ENCODE measurements around the gene POLR3GL. TPM values are rescaled to one million over a fixed set of nuclear protein-coding genes. Genes with fewer than 3 reads are reported as not detected.

Gene POLR3GL
- total RNA-seq, 2 donors from 2014 or later, result 7.8 to 8.6 TPM

DNA sequence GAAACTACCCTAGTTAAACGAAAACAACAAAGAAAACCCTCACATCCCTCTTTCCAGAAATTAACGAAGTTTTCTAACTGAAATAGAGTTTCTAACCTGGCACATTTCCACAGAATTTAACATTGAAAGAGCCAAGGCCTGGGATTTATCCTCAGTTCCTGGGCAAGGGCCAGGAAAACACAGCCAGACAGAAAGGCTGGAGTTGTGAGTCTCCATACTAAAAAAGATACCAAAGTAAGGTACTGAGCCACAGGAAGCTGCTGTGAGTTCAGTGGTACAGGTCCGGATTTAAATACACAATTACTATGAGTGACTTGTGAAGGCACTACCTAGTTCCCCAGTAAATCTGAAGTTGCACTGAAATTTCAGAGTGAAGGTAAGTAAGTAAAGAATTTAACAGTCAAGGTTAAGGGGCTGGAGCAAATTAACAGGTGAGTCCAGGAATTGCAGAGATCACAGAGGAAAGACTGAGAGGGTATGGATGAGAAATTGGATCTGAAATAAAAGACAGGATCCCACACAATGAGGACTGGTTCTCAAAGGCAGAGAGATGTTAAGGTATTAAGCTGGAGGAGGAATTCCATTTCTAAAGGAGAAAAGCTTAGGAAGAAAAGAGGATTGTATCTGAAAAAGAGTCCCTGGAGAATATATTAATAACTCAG, 7.6 kb upstream of the POLR3GL start:
- WGBS, 2 donors, result 3 to 8% methylated on average over 3 of the region's 3 CpGs
- DNase-seq, result peak in 2 of 4 donors; percentile 44 to 47
- ATAC-seq, result no peak
- H3K4me1 ChIP-seq, result peaks cover 50% of the 10 kb centered on the region
- H3K27me3 ChIP-seq, result no peaks in the 10 kb centered on the region
- peak overlapping the region; percentile 73 to 94 (median 84) for H3K27ac ChIP-seq
- no peaks in the 10 kb centered on the region for H3K36me3 ChIP-seq (replicated peaks in 1 of 2; ENCODE audit: insufficient read depth in 1 of 2, low read depth in 2 of 2)
- H3K9me3 ChIP-seq, result no peaks in the 10 kb centered on the region
- H3K4me3 ChIP-seq, result peak overlapping the region; percentile 26 to 66
- TF ChIP-seq, protein P1, sequence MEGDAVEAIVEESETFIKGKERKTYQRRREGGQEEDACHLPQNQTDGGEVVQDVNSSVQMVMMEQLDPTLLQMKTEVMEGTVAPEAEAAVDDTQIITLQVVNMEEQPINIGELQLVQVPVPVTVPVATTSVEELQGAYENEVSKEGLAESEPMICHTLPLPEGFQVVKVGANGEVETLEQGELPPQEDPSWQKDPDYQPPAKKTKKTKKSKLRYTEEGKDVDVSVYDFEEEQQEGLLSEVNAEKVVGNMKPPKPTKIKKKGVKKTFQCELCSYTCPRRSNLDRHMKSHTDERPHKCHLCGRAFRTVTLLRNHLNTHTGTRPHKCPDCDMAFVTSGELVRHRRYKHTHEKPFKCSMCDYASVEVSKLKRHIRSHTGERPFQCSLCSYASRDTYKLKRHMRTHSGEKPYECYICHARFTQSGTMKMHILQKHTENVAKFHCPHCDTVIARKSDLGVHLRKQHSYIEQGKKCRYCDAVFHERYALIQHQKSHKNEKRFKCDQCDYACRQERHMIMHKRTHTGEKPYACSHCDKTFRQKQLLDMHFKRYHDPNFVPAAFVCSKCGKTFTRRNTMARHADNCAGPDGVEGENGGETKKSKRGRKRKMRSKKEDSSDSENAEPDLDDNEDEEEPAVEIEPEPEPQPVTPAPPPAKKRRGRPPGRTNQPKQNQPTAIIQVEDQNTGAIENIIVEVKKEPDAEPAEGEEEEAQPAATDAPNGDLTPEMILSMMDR (IDR thresholded peaks at IDR 0.05), result peak in 1 of 7 experiments; percentile 6
- TF ChIP-seq POLR2A (IDR thresholded peaks at IDR 0.05), result no peak
- intact Hi-C loops (cut with DNase I), result no loop called here

DNA sequence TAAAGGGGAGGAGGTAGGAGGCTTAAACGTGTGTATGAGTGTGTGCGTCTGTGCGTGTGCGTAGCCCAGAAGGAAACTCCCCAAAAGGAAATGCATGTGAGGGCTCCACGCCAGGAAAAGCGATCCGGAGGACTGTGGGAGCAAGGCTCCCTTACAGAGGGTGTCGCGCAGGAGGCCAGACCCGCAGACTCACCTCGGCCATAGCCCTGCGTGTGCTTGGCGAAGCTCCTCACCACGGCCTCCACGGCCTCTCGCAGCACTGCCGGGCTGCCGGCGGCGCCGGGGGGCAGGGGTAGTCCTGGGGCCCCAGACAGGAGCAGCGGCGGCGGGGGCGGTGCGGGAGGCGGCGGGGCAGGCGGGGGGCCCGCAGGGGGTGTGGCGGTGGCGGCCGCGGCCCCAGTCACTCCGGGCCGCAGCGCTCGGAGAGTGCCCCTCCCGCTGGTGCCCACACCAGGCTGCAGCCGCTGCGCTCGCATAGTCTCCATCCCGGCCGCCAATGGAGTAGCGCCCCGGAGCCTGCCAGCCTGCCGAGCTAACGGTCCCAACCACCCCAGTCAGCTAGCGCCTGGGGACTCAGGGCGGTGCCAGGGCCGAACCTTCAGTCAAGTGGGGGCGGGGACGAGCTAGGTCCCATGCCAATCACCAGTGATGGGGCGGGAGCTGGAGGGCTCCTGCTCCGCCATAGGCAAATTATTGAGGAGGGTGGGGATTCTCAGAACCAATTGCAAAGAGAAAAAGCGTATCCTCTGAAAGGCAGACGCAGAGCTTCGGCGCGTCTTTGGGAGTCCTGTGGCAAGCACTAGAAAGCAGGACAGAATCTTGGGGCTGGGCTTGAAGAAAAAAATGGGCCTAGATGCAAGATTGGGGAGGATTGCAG, 6.8 kb upstream of the POLR3GL start, which contains the start of gene LIX1L:
Gene LIX1L (minus strand): TSS at position 575 of the 877 bp plus-strand sequence. CDS start 90 bp downstream, at position 485.
- WGBS, 2 donors, result 0 to 2% methylated on average over 17 to 58 of the region's 60 CpGs
- H3K27ac ChIP-seq, result peak within 1 kb of the TSS; percentile 73 to 94 (median 84)
- H3K4me3 ChIP-seq, result peak within 1 kb of the TSS; percentile 26 to 66
- no peaks in the 10 kb centered on the region for H3K9me3 ChIP-seq
- ATAC-seq (peak; percentile 95), DNase-seq (peak; percentile 97)
- no peaks in the 10 kb centered on the region for H3K27me3 ChIP-seq
- no peaks in the 10 kb centered on the region for H3K36me3 ChIP-seq (replicated peaks in 1 of 2; ENCODE audit: insufficient read depth in 1 of 2, low read depth in 2 of 2)
- intact Hi-C loops (cut with DNase I), result no loop called here
- H3K4me1 ChIP-seq, result peaks cover 56% of the 10 kb centered on the region
- peak; percentile 36 to 78 (median 71) for TF ChIP-seq POLR2A (IDR thresholded peaks at IDR 0.05)
- TF ChIP-seq, protein P1 (IDR thresholded peaks at IDR 0.05), result no peak

DNA sequence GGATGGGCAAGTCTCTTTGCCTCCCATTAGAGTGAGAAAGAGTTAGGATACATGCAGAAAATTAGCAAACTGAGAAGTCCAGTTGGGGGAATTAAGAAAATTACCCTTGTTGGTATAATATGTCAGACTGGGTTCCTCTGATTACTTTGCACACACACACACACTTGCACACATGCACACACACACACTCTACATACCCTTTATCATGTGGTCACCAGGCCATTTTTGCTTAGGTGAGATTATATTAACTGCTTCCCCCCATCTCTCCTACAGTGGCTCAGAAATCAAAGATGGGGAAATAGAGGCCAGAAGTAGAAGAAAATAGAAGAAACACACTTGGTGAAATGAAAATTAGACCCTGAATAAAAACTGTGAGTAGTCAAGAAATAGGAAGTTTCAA, 5.8 kb upstream of the POLR3GL start:
- intact Hi-C loops (cut with DNase I), result no loop called here

DNA sequence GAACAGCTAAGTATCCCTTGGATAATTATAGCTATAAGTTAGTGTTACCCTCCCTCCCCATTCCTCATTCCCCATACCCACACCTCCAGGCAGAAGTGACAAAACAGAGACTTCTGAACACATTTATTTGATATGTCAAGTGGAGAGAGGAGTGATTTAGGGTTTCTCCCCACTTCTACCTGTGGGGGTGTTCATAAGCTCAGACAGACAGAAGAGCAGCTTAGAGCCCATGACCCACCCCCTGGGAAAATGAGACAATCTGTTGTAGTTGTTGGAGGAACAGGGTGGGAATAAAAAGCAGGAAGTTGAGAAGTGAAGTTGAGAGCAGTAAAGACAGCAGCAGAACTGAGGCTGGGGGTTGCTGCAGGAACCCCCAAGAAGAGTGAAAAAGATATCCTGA, 5.2 kb upstream of the POLR3GL start:
- Histone ChIP-seq H3K9me3 (no peaks in the 10 kb centered on the region), H3K4me3 (no peak overlapping the region), H3K27ac (no peak overlapping the region), H3K36me3 (replicated peaks in 1 of 2; ENCODE audit: insufficient read depth in 1 of 2, low read depth in 2 of 2) (no peaks in the 10 kb centered on the region), H3K4me1 (peaks cover 66% of the 10 kb centered on the region), H3K27me3 (no peaks in the 10 kb centered on the region)
- ATAC-seq (no peak), DNase-seq (no peak)
- TF ChIP-seq, protein P1 (IDR thresholded peaks at IDR 0.05), result no peak
- no peak for TF ChIP-seq POLR2A (IDR thresholded peaks at IDR 0.05)
- intact Hi-C loops (cut with DNase I), result no loop called here

More for the DNA sequence above, 5.8 kb upstream of the POLR3GL start:
- DNase-seq (no peak), ATAC-seq (no peak)
- Histone ChIP-seq H3K36me3 (replicated peaks in 1 of 2; ENCODE audit: insufficient read depth in 1 of 2, low read depth in 2 of 2) (no peaks in the 10 kb centered on the region), H3K27me3 (no peaks in the 10 kb centered on the region), H3K9me3 (no peaks in the 10 kb centered on the region), H3K27ac (no peak overlapping the region), H3K4me3 (no peak overlapping the region), H3K4me1 (peaks cover 66% of the 10 kb centered on the region)
- TF ChIP-seq, protein P1 (IDR thresholded peaks at IDR 0.05), result no peak
- TF ChIP-seq POLR2A (IDR thresholded peaks at IDR 0.05), result no peak

Measured in body of pancreas (tissue), 4 donors.